ENCODE measurements around the gene HFE.

HFE gene

GRCh38 chr6:26055719-26056582, 31.3 kb upstream of the HFE start (continued):
- TF ChIP-seq ZBTB11 (tag by site-specific recombination; conservative IDR thresholded peaks at IDR 0.05; ENCODE audit: low read depth): no peak
- TF ChIP-seq ZNF692 (tag by site-specific recombination; IDR thresholded peaks at IDR 0.05): no peak
- no peak for TF ChIP-seq ZNF548 (tag by site-specific recombination; IDR thresholded peaks at IDR 0.05)
- no peak for TF ChIP-seq ZNF544 (tag by site-specific recombination; IDR thresholded peaks at IDR 0.05)
- TF ChIP-seq ZBTB26 (tag by site-specific recombination; optimal IDR thresholded peaks at IDR 0.05): peak; percentile 42
- TF ChIP-seq ZNF658 (tag by site-specific recombination; IDR thresholded peaks at IDR 0.05): no peak
- TF ChIP-seq HOXC10 (CRISPR knock-in tag; IDR thresholded peaks at IDR 0.05): no peak
- TF ChIP-seq ZNF266 (tag by site-specific recombination; IDR thresholded peaks at IDR 0.05; ENCODE audit: low read depth): no peak
- no peak for TF ChIP-seq ZNF747 (tag by site-specific recombination; IDR thresholded peaks at IDR 0.05)
- no peak for TF ChIP-seq ZBTB44 (tag by site-specific recombination; IDR thresholded peaks at IDR 0.05)
- TF ChIP-seq ZNF362 (tag by site-specific recombination; IDR thresholded peaks at IDR 0.05): peak; percentile 80; the same call in 1 of the 2 replicates
- no peak for TF ChIP-seq ZNF677 (tag by site-specific recombination; IDR thresholded peaks at IDR 0.05)
- peak; percentile 9; the same call in 1 of the 2 replicates for TF ChIP-seq KLF1 (tag by site-specific recombination; IDR thresholded peaks at IDR 0.05)
- TF ChIP-seq ZNF76 (tag by site-specific recombination; IDR thresholded peaks at IDR 0.05; ENCODE audit: borderline replicate concordance, low read depth): no peak
- TF ChIP-seq PRDM6 (tag by site-specific recombination; IDR thresholded peaks at IDR 0.05): peak; percentile 43; the same call in 1 of the 2 replicates
- peak; percentile 72; the same call in 1 of the 2 replicates for TF ChIP-seq ZNF580 (tag by site-specific recombination; IDR thresholded peaks at IDR 0.05)
- TF ChIP-seq PATZ1 (tag by site-specific recombination; IDR thresholded peaks at IDR 0.05): peak; percentile 32; the same call in 1 of the 2 replicates
- TF ChIP-seq OSR2 (tag by site-specific recombination; IDR thresholded peaks at IDR 0.05): peak; percentile 46; the same call in 1 of the 2 replicates
- TF ChIP-seq ZSCAN4 (tag by site-specific recombination; IDR thresholded peaks at IDR 0.05): no peak
- TF ChIP-seq RBAK (tag by site-specific recombination; IDR thresholded peaks at IDR 0.05): no peak
- 0 out of 2 replicates have a peak, but pooled peaks have one; percentile 16 for TF ChIP-seq ZNF10 (tag by site-specific recombination; IDR thresholded peaks at IDR 0.05)
- TF ChIP-seq HOXD13 (CRISPR knock-in tag; IDR thresholded peaks at IDR 0.05; ENCODE audit: borderline replicate concordance): no peak
